Activated CD8-positive, alpha-beta memory T cell treated with anti-CD3 and anti-CD28 coated beads for 1 hour (primary cell): Measurements from ENCODE around the gene SGTA.

Experiments used
- DNase-seq, 2 donors: peaks; one replicate each; pipeline ENCODE4 v3.0.0-alpha.2; 2020; ENCODE audit warnings: low read depth in 1 of 2; ENCODE audit errors: extremely low read depth in 1 of 2

Gene SGTA

DNA sequence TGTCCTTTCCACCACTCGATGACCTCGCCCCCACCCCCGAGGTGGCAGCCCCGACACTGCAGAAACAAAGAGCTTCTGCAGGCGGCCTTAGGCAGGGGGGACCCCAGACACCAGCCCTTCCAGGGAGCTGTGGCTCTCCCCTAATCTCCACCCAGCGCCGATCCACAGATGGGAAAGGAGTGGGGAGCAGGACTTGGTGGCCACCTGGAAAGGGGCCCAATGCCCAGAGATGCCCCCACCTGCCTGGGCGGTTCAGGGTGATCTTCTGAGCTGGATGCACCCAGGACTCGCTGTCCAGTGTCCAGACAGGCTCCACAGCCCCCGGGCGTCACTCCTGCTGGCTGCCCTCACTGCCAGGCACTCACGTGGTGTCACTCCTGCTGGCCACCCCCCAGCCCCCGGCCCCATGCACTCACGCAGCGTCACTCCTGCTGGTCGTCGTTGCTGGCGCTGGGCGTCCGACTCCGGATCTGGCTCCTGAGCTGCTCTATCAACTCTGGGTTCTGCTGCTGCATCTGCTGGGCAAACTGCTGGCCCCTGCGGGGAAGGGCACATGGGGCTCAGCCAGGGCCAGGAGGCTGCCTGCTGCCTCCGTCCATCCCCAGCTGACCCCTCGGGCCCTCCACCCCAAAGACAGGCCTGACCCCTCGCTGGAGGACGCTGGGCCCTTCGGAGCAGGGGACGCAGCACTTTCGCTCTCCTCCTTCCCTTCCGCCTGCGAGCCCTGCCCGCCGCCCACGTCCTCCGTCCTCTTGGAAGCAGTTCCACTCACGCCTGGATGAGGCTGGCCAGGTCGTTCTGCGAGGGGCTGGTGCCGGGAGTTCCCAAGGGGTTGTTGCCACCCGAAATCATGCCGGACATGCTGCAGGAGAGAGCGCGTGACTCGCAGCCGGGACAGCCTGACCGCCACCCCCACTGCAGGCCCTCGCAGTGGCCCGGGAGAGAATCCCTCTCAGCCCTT is 25.9 kb downstream of the SGTA start:
- DNase-seq, result no peak

DNA sequence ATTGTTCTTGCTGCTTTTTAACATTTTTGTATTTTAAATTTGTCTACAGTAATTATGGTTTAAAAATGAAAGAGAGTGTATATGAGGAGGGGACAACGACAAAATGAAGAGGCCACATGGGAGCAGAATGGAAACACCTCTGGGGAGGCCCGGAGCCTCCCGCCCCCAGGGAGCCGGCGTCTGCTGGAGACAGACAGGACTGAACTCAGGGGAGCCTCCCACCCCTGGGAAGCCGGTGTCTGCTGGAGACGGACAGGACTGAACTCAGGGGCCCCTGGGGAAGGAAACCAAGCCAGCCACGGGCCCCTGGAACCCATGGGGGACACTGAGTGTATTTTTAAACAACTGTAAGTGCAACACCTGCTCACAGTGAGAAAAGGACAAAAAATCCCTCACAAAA is 26.6 kb downstream of the SGTA start:
- no peak for DNase-seq

DNA sequence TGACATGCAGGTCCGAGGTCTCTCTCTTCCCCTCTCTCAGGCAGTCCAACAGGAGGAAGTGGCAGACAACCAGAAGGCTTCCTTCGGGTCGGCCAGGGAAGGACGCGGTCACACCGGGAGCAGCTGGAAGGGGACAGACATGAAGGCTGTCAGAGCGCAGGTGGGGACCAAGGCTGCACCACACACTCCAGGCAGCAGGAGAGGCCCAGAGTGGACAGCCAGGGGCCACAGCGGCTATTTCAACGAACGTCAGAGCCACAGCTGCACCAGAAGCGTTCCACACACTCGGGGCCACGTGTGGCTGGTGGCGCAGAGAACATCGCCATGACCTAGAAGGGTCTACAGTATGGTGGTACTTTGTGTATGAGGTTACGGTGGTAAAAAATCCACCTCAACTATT is 27.3 kb downstream of the SGTA start:
- no peak for DNase-seq

DNA sequence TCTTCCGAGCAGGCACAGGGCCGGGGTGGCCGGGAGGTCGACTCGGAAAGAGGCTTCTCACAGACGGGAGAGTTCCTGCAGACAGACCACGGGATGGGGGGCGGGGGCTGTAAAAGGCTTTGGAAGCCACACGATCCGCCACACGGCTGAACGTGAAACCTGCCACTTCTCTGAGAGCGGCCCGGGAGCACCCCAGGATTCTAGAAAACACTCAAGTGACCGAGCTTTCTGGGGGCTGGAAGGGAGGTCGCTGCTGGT is 27.7 kb downstream of the SGTA start:
- DNase-seq, result no peak

DNA sequence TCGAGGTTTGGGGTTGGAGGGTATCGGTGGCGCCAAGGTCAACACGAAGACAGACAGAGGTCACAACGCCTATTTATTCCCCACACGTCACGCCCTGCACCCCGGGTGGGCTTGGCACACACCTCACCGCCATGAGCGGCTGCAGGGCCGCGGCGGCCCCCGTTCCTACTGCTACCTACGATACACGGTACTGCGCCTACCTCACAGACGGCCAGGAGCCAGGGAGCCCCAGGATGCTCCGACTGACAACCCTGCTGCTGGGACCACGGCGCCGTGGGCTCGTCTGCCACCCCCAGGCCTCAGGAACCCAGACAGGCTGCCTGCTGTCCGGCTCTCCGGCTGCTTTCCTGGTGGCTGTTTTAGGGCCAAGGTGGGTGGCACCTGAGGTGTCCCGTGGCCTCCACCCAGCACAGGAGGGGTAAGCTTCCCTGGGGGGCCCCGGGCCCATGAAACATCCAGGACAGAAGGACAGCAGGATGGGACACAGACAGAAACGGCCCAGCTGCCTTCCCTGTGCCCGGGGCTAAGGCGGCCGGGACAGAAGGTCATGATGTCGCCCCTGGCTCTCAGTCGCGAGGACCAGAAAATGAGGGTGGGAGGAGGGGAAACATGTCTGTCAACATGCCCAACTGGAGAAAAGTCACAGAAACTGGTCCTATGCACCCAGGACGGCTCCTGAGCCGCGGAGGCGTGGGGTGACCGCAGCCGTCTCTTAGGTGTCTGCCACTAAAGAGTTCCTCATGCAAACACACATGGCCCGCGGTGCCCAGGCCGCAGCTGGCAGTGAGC is 28.2 kb downstream of the SGTA start:
- no peak for DNase-seq

DNA sequence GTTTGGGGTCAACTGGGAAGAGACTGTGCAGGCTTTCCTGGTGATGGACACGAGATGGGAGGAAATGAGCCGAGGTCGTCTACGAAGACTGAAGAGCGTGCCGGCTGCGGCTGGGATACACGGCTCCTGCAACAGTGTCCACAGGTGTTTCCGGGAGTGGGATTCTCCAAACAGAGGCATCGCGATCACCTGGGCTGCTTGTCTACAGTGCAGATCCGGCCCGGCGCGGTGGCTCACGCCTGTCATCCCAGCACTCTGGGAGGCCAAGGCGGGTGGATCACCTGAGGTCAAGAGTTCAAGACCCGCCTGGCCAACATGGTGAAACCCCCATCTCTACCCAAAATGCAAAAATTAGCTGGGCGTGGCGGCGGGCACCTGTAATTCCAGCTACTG is 31.6 kb downstream of the SGTA start:
- no peak for DNase-seq

DNA sequence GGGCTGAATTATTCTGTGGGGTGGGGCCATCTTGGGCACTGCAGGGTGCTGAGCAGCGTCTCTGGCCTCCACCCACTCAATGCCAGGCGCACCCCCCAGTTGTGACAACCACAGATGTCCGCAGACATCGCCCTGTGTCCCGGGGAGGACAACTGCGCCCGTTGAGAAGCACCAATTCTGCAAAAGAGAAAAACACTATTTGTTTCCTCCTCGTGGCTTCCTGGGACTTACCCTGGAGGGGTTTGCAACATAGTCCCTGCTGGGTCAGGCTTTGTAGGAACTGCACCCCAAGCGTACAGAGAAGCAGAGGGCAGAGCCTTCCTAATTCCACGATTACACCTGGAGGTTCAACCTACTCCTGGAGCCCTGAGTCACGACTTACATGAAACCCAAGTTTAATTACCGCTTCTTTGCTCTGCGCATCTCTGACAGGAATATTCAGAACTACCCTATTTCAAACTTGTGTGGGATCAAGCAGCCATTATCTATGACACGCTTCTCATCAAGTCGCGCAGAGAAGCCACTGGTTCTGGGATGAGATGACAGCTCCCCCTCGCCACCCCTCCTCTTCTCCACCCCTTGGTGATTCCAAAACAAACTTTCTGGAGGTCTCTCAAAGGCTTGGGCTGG is 32.1 kb downstream of the SGTA start:
- DNase-seq, result no peak

DNA sequence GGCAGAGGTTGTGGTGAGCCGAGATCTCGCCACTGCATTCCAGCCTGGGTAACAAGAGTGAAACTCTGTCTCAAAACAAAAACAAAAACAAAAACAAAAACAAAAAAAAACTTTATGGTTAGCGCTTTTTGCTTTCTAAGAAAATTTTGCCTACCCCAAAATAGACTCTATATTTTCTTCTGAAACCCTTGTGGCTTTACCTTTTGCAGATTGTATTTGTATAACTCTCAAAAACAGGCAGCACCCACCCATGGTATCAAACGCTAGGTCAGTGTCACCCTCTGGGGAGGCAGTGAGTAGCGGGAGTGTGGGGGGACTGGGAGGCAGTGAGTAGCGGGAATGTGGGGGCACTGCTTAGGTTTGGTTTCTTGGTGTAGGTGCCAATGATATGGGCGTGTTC is 35.7 kb downstream of the SGTA start:
- DNase-seq, result no peak

DNA sequence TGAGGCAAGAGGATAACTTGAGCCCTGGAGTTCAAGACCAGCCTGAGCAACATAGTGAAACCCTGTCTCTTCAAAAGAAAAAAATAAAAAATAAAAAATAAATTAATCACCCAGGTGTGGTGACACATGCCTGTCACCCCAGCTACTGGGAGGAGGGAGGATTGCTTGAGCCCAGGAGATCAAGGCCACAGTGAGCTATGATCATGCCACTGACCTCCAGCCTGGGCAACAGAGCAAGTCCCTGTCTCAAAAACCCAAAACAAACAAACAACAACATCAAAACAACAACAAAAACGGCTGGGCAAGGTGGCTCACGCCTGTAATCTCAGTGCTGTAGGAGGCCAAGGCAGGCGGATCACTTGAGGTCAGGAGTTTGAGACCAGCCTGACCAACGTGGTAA is 39.0 kb downstream of the SGTA start:
- DNase-seq, result no peak

DNA sequence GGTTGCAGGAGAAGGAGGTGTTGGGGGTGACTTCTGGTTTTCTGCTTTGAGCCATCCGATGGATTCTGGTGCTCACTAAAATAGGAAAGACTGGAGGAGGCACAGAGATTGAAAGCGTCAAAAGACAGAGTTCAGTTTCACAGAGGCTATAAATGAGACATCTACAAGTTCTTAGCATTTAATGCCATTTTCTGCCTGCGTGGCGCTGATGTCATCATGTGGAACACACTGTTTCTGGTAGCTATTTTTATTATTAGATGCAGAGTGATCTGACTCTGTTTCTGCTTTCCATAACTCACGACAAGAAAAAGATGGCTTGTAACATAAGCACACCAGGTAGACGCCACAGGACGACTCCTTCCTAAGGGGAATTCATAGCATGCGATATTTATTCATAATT is 40.0 kb downstream of the SGTA start:
- no peak for DNase-seq

DNA sequence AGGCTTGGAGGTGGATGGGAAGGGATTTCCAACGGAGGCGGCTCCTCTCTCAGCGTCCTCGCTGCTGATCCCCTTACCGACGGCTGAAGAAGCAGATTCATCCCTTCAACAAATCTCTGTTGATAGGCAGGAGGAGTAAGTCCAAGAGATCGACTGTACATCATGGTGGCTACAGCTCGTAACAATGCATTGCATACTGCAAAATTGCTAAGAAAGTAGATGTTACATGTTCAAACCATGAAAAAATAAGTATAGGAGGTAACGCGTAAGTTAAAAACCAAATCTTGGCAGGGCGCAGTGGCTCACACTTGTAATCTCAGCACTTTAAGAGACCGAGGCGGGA is 42.8 kb downstream of the SGTA start:
- DNase-seq, result no peak

DNA sequence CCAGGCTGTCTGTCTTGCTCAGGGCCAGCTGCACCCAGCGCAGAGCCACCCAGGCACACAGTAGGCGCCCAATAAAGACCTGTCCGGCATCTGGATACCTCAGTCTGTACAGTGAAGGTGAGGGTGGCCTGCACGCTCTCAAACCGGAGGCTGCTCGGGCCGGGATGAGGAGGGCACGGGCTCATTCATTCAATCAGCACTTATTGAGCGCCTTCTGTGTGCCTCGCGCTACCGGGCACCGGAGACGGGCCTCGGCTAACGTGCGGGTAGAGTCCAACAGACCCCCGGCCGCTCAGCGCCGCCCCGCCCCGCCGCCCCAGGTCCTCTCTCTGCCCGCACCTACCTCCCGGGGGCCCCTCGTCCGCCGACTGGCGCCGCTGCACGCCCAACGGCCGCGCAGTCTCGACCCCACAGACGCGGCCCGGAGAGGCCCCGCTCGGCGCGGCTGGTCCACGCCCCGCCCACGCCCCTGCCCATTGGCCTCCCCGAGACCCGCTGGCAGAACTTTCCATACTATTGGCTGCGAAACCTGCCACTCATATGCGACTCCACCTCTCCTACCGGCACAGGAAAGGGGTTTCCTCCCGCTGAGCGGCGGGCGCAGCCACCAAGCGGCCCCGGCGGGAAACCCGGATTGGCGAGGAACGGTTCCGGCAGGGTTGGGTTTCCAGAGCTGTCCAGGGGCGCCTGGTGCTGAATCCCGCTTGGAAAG is 43.3 kb downstream of the SGTA start, which contains the start of gene SLC39A3:
Gene SLC39A3, minus strand, starts transcription at position 416 of the 712 bp plus-strand sequence. CDS start 2,760 bp downstream, outside the sequence.
- DNase-seq, result peak; percentile 98

DNA sequence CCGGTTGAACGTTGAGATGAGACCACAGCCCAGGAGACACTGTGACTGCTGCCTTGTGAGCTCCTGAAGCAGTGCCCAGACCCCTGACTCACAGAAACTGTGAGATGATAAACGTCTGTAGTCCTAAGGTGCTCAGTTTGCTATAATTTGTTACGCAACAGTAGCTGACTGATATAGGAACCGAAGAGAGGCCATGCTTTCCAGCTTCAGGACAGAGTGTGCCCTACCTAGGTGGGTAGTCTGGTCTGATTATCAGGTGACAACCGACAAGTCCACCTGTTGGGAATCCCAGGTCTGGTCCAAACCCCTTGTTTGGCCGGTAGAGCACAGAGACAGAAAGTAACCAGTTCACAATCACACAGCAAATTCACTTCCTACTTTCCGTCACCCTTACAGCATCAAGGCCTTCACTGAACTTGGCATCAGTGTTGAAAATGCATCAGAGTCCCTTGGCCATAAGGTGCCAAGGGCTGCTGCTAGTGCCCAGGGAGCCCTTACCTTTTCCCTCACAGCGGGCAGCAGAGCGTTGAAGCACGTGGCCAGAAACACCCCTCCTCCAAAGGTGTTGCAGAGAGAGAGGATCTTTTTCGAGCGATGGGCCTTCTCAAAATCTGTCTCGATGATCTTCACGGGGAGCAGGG is 46.4 kb downstream of the SGTA start:
- DNase-seq, result no peak

DNA sequence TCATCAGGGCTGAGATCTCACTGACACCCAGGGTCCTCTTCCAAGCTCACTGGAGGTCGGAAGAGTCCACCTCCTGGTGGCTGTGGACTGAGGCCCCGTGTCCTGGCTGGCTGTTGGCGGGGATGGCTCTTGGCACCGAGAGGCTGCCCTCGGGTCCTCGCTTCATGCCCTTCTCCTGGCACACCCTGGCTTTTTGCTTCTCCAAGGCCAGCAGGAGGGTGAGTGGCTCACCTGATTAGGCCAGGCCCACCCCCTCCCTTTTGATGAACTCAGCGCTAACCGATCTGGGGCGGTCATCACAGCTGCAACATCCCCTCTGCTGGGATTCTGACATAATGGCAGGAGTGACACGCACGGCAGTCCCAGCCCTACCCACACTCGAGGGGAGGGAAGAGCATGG is 47.7 kb downstream of the SGTA start:
- no peak for DNase-seq

DNA sequence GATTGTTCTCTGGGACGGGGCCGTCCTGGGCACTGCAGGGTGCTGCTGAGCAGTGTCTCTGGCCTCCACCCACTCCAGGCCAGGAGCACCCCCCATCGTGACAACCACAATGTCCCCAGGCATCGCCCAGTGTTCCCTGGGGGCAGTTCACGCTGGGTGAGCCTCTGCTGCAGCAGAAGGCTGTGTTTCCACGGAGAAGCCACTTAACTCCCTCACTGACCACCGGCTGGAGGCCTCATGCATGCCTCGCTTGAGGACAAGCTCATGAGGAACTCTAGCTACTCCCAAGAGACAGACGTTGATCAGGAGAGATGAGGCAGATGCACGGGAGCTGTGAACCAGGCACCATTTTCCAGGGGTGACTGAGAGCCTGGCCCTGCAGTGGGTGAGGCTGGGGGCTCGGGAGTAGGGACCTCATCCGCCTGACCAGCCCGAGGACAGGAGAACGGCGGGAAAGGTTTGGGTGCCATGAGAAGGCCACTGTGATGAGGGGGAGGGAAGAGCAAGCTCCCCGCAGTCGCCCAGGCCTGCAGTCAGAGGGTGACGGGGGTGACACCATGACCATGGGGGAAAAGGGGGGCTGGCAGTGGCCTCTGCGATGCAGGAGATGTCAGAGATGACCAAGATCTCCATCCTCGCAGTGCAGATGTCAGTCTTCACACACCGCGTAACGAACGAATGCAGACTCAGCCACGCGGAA is 48.3 kb downstream of the SGTA start:
- DNase-seq, result no peak

DNA sequence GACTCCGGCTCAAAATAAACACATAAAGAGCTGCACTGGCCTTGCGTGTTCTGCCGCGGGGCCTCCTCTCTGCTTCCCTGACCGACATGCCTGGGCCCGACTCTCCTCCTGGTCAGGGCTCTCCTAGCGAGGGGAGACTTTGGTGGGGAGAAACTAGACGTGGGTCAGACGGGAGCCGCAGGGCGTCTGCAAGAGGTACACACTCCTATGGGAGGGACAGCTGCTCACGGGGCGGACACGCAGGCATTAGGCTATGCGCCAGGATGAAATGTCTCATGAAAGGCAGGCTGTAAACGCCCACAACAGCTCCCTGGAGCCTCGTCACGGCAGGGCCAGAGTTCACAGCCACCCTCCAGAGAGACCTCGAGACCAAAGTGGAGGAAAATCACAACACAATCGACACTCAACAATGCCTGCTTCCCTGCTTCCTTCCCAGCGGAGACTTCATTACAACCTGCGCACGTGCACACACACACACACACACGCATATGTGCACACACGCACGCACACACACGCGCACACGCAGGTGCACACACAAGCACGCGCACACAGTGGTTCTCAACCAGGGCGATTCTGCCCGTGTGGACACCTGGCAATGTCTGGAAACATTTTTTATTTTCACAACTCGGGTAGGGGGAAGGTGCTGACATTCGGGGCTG is 49.0 kb downstream of the SGTA start:
- DNase-seq, result no peak

DNA sequence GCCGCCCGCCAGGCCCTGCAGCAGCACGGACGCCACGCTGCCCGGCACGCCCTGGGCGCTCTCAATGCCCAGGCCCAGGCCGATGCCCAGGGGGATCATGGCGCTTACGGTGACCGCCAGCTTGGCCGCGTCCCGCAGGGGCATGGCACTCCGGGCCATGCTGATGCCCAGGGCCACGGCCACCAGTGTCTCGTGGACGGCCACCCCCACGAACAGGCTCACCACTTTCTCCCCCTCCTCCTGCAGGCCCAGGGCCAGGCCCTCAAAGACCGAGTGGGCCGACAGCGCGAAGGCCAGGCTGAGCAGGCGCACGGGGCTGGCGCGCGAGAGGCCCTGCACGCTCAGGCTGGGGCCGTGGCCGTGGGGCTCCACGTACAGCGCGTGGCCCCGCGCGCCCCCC is 50.2 kb downstream of the SGTA start:
- no peak for DNase-seq

DNA sequence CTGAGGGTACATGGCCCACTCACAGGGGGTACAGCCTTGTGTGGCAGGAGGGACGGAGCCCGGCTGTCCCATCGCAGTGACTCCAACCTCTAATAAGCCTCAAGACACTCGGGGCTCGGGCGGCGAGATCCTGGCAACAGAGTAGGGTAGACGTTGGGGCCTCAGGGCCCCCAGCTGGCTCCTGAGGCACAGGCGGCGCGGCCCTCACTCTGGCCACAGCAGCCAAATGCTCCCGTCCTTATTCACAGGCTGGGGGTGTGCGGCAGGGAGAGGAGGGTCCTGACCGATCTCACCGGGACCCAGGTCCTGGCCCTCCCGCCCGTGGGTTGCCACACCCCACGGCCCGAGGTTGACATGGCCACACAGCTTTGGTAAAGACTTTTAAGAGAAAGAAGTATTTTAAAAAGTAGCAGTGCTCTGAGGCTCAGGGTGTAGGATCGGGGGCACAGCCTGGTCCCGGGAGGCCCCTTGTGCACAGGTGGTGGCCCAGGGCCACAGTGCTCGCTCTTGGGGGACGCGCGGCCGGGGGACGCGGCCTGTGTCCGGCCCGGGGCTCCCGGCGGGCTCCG is 50.8 kb downstream of the SGTA start:
- DNase-seq, result no peak
